Central memory CD4-positive, alpha-beta T cell (primary cell): Measurements from ENCODE around the gene MBP.

Experiments used
- DNase-seq: peaks from one replicate; pipeline ENCODE4 v3.0.0; 2022

The MBP gene

DNA sequence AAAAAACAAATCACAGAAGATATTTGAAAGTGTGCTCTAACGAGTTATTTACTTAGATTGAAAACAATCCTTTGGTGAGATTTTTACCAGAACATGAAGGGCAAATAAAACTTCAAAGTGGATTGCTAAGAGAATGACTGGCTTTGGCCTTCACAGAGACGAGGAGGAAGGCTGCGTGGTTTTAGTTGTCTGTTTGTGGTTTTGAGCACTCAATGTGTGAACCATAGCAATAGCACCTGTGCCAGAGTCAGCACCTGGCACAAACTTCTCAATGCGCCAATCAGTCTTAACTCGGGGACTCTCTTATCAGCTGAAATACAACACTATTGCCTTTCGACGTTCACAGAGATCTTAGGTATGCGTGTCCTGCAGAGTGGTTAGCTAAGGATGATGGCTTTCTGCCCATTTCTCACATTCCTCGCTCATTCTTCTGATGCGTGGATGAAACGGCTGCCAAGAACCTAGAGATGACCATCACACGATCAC, 70.0 kb downstream of the MBP start:
- DNase-seq, result peak; percentile 92

DNA sequence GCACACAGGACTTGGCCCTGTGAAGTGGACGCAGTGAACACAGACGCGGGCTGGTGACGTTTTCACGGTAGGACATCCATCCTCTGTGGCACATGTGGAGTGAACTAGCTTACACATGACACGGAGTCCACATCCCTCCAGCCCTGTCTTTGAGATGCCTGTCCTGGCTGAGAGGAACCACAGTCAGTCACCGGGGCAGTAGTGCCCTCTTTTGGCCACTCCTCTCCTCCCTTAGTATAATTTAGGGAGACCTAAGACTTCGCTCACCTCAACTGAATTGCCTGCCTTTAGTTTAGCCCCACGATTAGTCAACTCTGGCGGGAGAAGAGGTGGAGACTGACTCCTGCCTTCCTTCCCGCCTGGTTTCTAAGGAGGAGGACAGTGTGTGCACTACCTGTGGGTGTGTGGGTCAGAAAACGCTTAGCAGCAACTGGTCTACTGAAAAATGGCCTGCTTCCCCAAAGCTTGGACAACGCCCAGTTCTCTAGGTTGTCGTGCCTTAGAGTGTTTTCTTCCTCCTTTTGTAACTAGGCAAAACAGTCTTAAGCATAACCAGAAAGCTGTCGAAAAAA, 70.6 kb downstream of the MBP start:
- no peak for DNase-seq

DNA sequence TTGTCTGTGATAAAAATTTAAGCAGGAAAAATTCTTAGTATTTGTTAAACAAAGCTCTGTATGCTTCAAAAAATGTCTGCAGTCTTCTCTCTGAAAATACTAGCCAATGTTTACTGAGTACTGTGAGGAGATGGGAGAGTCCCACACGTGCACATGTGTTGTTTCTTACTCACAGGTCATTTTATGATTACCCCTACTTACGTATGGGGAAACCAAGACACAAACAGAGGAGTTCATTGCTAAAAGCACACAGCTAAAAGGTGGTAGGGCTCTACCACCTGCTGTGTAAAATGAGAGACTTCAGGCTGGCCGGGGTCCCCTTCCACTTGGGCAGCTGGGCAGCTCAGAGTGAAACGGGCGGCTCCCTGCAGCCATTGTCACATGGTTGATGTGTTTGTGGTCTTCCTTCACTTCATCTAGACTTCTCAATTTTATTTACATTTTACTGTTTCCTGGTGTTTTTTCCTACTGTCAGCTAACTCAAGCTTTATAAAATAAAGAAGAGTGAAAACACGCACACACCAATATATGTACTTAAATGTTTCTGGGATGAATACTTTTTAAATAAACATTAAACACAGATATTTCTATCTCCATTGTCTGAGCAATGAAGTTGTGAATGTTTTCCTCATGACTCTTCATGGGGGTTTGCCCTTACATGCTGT, 71.2 kb downstream of the MBP start:
- no peak for DNase-seq

DNA sequence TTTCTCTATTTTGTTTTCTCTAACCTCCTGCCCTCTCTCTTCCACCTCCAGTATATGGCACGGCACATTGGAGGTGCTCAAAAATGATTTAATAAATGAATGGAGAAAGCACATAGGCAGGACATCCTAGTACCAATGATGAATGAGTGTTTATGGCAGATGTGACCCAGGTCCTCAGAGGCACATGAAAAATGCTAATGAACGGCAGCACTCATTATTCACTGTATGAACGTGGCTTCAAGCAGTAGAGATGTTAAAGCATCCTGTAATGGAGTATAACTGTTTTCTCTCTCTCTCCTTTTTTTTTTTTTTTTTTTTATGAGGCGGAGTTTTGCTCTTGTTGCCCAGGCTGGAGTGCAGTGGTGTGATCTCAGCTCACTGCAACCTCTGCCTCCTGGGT, 72.4 kb downstream of the MBP start:
- no peak for DNase-seq

DNA sequence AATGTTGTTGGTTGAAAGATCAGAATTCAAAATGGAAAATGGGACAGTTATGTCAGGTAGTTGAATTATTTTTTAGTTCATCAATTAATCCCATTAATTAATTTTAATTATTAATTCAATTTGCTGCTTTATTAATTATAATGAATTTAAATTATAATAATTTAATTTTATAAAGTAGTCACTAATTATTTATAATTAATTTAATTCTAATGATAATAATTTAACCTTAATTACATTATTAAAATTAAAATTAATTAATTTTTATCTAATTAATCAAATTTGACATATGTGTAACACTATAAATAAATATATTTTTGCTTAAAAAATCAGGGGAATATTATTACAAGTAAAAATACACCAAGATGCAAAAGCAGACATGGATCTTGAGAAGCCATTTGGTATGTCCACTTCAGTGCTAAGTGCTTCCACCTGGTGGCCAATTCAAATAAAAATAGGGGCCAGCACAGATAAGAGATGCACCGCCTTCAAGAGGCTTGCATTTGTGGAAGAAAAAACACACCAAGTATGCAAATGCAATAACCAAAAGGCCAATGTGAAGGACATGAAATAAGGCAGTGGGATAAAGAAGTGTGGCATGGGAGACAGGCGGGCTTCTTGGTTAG, 73.2 kb downstream of the MBP start:
- no peak for DNase-seq

DNA sequence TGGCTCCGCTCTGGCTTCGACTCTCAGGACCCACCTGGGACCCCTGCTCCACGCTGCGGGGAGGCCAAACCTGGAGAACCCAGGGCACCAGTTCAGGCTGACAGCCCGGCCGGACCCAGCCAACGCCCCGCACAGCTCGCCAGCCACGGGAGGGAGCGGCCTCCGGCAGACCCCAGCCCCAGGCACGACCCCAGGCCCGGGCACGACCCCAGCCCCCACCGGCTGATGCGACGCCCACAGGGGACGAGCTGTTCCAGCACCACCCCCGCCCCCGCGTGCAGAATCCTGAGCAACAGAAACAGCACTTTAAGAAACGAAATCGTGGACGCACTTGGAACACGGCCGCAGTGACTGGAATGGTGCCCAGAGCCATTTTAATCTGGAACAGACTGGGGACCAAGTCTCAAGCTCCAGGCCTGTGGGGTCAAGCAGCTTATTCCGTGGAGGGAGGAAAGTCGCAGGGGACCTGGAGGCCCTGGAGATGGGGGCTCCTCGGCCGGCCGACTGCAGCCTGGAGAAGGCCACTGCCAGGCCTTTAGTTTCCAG, 74.2 kb downstream of the MBP start:
- DNase-seq, result no peak

DNA sequence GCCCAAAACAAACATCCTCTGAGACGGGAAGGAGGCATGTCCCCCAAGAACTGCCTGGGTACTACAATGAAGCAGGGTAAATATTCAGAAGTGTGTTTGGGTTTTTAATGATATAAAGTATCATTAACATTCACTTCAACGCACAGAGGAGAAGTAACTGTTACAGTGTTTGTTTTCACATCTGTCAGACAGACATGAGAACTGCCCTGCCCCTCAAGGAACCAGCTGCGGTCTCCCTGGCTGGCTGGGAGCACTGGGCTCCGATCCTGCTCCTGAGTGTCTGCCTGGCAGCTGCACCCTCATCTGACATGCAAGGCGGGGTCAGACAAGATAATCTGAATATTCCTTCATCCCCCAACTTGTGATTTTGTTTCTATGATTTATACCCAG, 75.6 kb downstream of the MBP start:
- DNase-seq, result no peak

DNA sequence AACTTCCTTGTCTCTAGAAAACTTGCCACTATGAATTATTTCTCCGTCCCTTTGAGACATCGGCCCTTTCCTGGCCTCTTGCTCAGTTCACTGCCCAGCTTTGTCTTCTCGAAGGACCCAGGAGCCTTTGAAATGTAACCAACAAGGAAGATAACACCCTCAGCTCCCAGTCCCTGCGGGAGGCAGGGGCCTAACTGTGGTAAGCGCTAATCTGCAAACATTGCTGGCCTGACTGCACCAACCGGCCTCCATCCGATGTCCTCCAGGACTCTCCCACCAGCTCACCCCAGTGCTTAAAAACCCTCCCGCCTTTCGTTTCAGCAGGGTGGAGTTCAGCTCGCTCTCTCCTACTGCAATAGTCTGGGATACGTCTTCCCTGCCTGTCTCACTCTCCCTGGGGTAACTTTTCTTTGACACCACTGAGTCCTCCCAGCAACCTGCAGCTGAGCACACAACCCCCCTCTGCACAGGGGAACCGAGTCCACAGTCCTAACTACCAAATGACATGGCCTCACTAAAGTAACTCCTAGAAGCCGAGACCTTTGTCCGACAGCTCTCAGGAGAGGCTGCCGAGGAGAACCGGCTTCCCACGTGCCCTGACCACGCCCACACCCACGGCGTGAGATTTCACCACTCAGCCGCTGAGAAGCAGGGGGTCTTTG, 76.1 kb downstream of the MBP start:
- DNase-seq, result no peak

DNA sequence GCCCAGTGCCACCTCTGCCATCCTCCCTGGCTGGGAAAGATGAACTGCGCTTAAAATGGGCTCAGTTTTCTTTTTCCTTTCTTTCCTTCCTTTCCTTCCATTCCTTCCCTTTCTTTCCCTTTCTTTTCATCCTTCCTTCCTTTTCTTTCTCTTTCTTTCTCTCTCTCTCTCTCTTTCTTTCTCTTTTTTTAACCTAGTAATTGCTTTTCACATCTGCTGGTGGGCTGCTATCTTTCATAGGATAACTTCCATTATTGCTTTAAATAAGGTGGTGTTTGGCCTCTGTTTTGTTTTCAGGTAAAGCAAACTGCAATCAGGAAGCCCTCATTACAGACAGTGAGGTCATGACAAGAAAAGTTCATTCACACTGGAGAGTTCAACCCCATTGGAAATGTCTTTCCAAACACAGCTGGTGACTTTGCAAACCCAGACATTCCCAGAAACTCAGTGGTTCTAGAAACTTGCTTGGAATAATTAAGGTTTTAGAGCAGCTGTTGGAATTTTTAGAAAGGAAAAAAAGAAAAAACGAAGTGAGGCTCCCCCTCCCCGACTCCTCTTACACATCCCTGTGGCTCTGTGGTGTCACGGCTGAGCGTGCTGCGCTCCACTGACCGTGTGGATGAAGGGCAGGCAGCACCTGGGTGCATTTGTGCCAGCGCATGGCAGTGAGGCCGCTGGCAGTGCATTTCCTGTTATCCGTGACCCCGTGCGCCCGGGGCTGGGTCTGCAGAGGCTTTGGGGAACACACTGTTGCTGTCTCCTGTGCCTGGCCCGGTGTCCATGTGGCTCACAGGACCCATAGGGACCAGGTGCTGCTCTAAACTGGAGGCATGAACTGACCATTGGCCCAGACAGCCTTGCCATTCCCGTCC, 76.9 kb downstream of the MBP start:
- no peak for DNase-seq

DNA sequence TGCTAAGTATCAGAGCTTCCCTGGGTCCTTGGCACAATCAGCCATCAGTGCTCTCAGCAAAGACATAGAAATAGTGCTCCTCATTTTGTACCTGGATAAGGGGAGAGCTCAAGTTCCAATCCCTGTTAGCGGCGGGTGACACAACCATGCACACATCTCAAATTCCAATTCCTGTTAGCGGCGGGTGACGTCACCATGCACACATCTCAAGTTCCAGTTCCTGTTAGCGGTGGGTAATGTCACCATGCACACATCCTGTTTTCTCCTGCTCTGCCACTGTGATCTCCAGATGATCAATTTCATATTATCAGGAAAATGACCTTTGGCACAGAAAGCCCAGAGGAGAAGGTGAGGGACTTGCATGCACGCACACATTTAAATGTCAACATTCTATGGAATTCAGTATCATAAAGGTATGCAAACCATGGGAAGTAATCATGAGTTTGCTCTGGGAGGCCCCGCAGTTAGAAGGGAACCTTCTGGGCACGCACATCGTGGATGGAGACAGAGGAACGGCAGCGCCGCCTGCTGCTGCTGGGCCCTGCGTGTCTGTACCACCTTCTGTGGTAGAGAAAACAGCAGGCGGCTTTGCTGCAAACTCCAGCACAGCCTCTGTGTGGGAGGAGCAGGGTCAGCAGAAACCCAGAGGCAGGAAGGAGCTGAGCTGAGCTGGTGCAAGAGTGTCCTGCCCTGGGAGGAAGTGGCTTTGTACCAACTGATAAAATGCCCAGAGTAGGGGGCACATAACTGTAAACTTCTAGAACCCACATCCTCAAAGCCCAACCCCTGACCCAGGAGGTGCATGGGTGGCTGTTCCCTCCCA, 77.8 kb downstream of the MBP start:
- peak; percentile 84 for DNase-seq

DNA sequence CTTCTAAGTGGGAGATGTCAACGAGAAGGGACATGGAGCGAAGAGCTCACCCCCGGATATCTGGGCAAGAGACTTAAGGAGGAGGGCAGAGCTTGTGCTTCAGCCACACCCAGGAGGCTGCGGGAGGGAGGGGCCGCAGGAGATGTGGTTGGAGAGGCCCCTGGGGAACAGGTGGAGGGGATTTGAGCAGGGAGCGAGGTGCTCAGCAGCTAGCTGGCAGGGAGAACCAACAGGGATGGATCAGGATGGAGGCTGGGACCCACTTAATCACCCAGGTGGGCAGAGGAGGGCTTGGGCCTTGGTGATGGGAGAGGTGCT, 78.3 kb downstream of the MBP start:
- DNase-seq, result peak; percentile 33

DNA sequence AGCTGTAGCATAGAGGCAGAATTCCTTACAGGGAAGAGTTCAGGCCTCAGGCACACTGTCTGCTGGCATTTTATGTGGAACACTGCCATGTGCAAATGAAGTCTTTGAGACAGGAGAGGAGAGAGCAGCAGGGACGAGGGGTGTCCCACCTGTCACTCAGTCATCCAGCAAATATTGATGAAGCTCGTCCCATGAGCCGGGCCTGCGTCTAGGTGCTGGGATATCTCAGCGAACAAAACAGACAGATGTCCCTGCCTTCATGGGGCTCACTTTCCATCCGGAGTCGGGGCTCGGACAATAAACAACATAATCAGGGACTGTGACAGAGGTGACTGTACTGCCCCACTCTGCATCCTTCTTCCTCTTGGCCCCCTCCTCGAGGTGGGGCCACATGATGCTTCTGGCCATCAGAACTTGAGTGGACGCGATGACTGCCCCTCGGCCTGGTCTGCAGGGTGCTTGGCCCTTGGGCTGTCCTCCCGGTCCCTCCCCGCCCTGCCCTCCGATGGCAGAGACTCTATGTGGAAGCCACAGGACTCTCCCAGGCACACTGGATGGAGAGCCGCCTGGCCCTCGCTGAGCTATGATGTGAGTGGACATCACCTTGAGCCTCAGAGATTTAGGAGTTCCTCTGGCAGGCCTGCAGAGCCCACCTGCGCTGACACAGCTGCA, 78.8 kb downstream of the MBP start:
- no peak for DNase-seq

DNA sequence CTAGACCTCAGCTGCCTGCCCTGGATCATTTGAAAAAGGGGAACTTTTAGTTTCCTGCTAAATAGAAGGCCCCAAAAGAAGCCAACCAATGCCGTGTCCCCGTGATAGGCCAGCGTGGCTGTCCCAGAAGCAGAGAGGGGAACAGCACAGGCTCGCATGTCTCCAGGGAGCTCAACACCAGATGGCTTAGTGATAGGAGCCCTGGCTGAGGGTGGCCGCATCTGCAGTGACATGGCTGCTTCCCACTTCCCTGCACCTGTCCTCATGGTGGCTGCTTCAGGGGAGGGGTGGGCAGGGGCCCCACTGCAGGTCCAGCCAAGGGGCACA, 79.6 kb downstream of the MBP start:
- no peak for DNase-seq

DNA sequence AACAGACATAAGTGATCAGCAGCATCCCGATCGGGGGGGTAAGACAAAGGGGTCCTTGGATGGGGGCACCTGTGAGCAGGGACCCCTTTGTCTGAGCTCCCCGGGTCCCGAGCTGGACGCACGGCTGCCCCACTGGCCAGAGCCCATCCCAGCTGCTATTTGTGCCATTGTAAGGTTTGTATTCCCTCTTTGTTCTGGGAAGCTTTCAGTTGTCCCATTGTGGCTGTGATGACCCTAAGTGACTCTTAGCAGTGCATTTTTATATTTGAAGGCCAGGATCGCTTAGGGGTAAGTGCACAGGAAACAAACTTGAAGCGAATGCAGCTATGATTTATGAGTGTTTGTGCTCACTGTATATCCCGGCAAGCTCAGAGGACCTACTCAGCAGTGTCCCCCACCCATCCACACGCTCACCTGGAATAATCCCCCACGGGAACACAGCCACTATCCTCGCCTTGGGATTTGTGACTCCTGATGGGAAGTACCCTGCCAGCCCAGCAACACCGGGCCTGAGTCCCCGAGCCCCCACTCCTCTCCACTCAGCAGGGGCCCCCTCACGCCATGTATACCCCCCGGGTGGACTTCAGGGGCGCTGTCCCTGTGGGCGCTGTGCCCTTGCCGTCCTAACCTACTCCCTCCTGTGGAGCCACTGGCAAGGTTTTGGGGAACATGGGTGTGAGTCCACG, 80.1 kb downstream of the MBP start:
- no peak for DNase-seq

DNA sequence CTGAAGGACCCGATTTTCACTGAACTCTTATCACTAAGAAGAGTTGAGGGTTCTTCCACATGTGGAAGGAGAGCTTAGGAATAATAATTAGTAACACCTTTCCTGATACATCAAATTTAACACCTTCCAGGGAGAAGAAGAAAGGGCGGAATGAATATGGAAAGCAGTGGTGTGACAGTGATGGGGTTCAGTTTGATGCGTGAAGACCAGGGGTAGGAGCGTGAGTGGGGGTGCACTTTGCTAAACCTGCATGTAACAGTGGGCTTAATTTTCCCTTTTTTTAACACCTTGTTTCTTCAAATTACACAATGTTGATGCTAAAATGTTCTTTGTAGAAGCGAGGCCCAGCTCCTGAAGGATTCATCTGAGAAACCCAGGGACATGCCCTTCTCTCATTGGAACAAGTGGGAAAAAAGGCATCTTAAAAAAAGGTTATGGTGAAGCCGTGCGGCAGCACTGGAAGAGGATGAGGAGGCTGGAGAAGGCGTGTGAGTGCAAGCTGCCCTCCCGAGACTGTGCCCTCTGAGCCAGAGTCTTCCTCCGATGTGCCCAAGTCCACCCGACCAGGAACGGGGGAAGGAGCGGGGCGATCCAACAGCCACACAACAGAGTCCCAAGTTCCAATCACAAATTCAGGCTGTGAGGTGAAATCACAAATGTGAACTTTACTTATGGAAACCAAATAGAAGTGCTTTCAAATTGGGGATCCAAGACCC, 80.8 kb downstream of the MBP start:
- no peak for DNase-seq

DNA sequence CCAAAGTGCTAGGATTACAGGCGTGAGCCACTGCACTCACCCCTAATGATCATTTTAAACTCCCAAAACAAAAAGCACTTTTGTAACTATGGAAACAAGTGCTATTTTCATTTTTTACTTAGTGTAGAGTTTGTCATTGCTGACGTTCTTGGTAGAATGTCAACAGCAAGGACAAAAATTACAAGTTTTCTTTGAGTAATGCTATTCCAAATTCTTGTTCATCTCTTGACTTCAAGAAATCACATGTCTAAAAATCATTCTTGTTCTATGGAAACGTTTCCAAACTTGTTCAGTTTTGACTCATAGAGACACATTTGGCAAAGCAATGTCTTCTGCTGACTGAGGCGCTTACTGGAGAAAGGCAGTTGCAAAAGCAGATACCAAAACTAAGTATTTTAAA, 82.6 kb downstream of the MBP start:
- no peak for DNase-seq

DNA sequence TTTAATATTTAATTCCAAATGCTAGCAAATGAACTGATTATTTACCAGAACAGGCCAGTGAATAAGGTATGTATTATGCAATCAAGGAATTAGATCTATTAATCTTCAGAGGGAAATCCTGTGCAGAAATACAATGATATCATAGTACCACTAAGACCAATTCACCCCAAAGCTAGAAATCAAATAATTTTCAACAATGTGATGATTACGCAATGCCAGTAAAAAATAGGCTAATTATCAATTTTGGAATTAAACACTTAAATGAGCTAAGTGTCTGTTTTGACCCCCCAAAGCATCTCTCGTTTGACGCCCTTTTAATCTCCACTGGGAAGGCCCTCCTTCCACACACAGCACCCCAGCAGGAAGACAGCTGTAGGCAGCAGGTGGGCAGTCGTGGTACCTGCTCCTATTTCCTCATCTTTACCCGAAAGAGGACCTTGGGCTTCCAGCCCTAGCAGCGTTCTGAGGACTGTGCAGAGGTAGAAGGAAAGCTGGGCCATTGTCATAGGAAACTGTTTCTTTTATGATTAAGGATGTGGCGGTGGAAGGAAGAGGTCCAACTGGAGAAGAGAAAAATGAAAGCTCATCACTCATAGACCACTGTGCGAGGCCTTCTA, 84.7 kb downstream of the MBP start:
- no peak for DNase-seq

DNA sequence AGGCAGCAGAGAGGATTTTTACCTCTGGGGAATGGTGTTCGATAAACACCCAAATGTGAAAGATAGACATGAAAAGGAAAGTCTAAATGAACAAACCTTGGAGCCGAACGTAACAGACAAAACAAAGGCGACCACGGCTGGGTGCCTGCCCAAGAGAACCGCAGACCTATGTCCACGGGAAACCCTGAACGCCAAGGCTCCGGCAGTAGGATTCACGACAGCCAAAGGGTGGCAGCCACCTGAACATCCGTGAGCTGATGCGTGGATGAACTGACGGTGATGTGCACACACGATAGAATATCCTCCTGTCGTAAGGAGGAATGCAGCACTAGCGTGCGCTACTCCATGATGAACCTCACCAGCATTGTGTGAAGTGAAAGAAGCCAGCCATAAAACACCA, 85.6 kb downstream of the MBP start:
- DNase-seq, result no peak

DNA sequence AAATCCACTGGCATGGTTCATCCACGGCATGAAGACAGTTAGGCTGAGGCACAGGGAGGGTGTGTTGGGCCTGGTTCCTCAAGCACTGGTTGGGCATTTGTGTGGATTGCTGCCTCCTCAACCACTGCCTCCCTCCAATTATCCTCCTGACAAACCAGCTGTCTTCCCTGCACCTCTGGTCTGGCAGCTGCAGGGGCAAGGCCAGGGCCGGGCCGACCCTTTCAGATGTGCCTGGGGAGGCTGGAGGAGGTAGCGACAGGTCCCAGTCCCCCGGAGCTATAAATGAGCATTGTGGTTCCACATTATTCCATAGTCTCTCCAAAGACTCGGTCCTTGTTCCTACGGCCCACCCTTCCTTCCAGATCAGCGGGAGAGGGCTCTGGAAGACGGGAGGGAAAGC, 86.2 kb downstream of the MBP start:
- DNase-seq, result no peak

DNA sequence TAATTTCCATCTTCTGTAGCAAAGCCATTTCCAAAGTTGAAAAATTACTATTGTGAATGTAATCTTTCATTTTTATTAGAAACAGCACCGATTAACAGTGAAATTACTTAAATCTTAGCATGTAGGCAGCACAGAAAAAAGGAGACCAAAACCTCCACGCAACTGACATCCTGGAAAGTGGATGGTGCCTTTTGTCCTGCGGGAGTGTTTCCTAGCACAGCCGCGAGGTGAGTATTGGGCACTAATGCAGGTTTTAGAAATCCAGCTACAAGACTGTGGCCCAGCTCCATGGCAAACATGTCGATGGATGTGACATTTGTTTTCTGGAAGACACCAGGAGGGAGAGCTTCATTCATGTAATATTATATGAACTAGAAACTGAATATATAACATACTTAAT, 86.9 kb downstream of the MBP start:
- DNase-seq, result no peak
